H1 (cell line): ENCODE data around the gene SCARB2. TPM values are rescaled to one million over a fixed set of nuclear protein-coding genes. Genes with fewer than 3 reads are reported as not detected.

Source experiments
- CBX5 ChIP-seq: fragments of 300-800, 300-1000 bp; sonication (generic); IDR thresholded peaks from 2 replicates; pipeline ENCODE4 v1.7.1; 2016; ENCODE audit warnings: antibody characterized with exemption, low read length, low read depth
- CHD7 ChIP-seq: fragments of 300-600 bp; sonication (generic); IDR thresholded peaks from 2 replicates; pipeline ENCODE4 v1.7.1; 2012; ENCODE audit warnings: low read length, moderate library complexity, mild to moderate bottlenecking, inconsistent platforms; ENCODE audit not compliant: insufficient replicate concordance
- GABPA ChIP-seq: IDR thresholded peaks from 2 replicates; pipeline ENCODE4 v1.6.1; 2011; ENCODE audit warnings: mild to moderate bottlenecking, low read length, moderate library complexity, borderline replicate concordance; ENCODE audit not compliant: insufficient read depth
- polyA plus RNA-seq, 7 experiments: library from polyadenylated mRNA; depleted of rRNA in 3 of 7; stranded (reverse) in 5 of 7; unstranded in 2 of 7; fragments of >200 nt in 5 of 7; fragments of 200-250 nt in 2 of 7; gene quantifications; 1 replicate in 5 of 7; 2 replicates in 1 of 7; 4 replicates in 1 of 7; pipeline versions ENCODE4 v1.2.1 to v1.2.3, GENCODE V29; 2011 to 2013; ENCODE audit warnings: missing spikeins in 2 of 7, mixed read lengths in 2 of 7
- total RNA-seq: library from RNA; stranded (reverse); fragmentation: NEBNext Ultra II Directional; extraction: Animal tissue kit (Norgen Biotek cat#: 25700); gene quantifications from 2 replicates; pipeline ENCODE4 v1.2.1, GENCODE V29; 2021

SCARB2 gene
- total and polyA plus RNA-seq, 2 of the 8 experiments (the other 6 are each of a cell fraction or from before 2014, with no cell fraction given) = 18.5 to 35.7 TPM

GRCh38 chr4:76256032-76256431 is 42.4 kb upstream of the SCARB2 start (continued):
- TF ChIP-seq CHD7 (no peak), GABPA (no peak), CBX5 (no peak)
